Measurements from ENCODE around the gene BCKDHB.
"Not testable (repeated sequence)": the region's sequence is repeated elsewhere in the genome, so short reads cannot be mapped to it uniquely, and the experiment has no call there.

BCKDHB gene

DNA sequence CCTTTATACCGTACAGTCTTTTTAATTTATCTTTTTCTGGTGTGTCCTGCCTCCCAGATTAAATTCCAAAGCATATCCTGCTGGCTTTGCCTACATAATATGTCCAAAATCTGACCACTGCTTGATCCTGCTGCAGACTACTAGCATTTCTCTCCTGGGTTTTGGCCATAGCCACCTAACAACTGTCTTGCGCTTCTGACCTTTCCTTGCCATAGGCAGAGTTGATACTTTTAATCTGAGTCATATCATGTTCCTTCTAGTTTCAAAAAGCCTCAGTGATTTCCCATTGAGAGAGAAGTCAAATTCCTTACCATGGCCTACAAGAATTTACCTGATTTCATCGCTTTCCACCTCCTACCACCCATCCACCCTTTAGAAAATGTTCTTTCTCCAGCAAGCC lies 104.8 kb downstream of the BCKDHB start:
- no peak for DNase-seq

DNA sequence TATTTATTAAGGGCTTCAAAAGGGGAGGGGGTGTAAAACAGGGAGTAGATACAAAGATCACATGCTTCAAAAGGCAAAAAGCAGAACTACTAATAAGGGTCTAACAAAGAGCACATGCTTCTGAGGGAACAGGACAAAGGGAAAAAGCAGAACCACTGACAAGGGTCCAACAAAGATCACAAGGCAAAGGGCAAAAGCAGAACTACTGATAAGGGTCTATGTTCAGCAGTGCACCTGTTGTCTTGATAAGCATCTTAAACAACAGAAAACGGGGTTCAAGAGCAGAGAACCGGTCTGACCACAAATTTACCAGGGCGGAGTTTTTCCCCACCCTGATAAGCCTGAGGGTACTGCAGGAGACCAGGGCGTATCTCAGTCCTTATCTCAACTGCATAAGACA lies 105.4 kb downstream of the BCKDHB start:
- DNase-seq = not testable (repeated sequence)

DNA sequence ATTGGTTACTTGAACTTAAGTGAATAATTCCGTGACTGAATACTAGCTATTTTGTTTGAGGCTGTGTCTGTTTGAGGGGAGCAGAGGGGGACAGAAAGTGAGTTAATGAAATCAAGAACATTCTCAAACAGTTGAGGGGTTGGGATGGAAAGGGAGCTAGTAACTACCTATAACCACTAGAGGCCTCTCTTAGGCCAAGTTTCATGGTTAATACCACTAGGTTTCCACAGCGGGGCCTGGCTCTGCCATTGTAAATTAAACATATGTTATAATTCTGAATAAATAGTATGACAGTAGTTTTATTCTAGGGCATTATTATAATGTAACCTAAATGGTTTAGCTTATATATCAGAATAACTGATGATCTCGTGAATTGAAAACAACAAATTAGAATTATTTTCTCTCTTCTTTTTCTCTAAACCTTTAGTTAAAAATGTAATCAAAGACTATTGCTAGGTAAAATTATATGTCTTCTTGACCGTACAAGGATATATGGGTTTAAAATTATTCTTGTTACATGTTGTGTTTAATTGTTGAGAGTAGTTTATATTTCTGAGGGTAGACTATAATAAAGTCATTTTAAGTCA lies 108.1 kb downstream of the BCKDHB start:
- peak; percentile 10 for DNase-seq

DNA sequence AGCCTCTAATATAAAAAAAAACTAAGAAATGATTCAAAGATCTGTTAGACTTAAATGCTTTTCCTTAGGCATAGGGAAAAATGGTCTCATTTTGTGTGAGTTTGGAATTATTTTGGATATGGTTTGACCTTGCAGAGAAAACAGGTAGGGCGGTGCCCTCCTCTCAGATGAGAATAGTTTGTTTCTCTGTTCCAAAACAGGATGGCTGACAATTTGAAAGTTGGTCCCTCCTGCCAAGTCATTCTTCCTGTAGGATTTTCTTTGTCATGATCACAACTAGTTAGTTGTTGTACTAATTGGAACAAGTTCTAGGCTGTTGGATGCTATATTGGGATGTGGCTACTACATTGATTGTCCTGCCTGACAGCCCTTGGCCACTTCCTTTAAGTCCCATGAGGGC lies 108.6 kb downstream of the BCKDHB start:
- DNase-seq = no peak

DNA sequence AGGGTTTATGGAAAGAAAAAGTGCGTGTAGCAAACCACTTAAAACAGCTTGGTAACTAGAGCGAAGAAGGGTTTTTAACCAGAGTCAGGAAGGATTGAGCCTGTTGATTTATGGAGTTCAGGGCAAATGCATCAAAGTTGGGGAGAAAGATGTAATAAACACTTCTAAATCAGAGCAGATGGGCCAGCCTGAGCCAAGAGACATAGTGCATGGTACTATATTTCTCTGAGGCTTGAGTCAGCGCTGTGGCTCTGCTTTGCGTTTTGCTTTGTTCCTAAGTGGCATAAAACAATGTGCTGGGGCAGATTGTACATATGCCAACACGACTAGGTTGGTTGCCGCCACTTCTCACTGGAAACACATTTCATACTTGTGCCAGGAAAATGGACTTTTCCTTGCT lies 111.3 kb downstream of the BCKDHB start:
- DNase-seq = no peak

DNA sequence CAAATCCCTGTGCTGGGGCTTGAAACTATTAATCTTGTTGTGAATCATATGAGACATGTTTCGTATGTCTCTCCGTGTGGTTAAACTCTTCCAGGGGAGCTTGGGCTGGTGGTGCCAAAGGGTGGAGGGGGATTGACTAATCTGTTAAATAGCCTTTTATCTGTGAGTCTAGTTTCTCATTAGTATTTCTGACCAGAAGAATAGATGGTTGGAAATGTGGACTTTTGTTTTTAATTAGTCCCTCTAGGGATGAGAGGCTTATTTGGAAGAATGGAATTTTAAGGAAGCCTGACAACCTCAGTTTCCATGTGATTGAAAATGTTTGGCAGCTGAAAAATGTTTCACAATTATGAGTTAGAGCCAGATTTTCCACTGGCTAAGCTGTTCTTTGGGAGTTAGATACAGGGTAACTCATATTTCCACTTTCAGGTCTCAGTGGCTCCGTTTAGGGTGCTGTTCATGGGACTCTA lies 117.3 kb downstream of the BCKDHB start:
- DNase-seq = no peak

DNA sequence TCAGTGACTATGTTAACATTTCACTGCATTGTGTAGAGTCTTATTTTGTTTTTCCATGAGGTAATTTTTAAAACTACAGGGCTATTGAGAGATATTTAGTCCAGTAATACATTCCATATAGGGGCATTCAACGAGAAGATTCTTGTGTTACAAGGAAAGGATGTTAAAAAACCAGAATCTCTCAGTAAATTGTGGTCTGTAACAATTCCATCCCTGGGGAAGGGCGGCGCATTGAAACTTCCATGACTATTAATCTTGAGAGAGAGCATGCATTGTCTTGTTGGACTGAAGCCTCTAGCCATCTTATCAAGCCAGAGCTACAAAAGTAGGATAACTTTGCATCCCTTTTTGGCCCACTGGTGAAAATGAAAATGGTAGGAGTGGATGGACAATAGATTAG lies 119.7 kb downstream of the BCKDHB start:
- DNase-seq = no peak

DNA sequence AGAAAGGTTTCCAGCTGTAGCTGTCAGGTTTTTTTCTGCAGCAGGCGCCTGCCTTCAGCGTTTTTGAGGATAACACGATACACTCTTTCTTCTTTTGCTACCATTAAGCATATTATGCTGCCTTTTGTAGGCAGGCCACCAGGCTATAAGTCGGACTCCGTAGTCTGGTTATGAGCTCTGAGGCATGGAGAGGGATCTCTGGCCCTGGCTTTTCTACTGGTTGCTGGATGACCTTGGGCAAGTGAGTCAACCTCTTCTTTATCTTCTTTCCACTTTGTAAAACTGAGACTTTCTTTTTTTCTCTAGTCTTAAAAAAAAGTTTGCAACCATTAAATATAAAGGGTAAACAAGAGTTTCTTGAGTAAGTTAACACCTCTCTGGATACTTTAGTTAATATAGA lies 120.2 kb downstream of the BCKDHB start:
- no peak for DNase-seq

DNA sequence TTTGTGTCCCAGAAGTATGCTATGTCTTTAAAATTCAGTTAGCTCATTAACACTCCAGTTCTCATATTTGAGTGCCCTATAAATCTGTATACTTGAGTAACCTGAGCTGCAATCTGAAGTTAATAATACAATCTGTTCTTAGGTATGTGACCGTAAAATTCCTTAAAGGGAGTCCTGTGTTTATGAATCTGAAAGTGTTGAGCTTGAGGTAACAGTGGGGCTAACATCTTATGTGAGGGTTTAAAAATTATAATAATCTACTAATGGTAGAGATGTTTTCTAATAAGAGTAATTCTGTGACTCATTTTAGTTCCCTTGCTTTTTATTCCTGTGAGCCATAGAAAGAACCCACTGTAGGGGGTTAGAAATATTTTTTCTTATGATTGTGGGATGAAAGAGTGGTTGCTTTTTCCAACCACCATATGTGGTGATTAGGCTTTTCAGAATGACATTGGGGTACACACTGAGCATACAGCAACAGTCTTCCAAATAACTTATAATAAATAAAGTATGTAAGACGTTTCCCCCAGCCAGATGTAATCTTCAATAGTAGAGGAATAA lies 121.2 kb downstream of the BCKDHB start:
- DNase-seq = no peak

DNA sequence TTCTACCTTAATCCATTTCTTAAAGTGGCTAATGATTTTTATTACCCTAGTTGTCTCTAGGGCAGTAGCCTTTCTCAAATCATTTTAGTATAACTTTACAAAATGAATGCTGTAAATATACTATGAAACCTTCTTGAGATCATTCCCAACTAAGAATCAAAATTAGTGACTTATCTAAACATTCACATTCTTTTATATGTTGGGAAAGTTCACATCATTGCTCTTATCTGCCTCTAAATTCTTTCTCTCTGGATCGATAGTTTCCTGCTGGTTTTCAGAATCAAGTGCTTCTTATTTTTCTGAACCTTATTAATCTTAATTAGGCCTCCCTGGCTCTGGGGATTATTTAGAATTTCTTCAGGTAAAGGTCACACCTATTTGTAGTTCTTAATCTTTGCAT lies 126.8 kb downstream of the BCKDHB start:
- no peak for DNase-seq

DNA sequence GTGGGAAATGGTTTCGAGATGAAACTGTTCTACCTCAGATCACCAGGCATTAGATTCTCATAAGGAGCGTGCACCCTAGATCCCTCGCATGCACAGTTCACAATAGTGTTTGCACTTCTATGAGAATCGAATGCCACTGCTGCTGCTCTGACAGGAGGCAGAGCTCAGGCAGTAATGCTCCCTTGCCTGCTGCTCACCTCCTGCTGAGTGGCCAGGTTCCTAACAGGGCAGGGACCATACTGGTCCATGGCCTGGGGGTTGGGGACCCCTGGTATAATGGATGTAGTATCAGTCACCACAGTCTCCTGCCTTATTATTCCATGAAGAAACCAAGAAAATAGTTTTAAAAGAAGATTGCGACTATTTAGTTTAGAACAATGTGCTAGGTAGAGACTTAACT lies 127.5 kb downstream of the BCKDHB start:
- DNase-seq = no peak

DNA sequence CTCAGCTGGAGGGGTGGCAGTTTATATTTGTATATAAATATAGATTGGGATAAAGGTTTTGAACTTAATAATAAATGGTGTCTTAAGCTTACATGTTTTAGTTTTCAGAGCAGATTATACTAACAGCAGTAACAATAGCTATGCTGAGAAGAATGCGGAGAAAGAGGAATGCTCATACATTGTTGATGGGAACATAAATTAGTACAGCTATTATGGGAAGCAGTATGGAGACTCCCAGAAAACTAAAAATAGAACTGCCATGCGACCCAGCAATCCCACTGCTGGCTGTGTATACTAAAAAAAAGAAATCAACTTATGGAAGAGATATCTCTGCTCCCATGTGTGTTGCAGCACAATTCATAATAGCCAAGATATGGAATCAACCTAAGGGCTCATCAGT lies 127.9 kb downstream of the BCKDHB start:
- no peak for DNase-seq

DNA sequence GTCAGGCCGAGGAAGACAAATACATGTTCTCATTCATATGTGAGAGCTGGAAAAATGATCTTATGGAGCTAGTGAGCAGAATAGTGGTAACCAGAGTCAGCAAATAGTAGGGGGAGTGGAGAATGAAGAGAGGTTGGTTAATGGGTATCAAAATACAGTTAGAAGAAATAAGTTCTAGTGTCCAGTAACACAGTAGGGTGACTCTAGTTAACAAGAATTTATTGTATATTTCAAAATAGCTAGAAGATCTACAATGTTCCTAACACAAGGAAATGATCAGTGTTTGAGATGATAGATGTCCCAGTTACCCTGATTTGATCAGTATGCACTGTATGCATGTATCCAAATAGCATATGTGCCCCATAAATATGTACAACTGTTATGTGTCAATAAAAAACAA lies 128.4 kb downstream of the BCKDHB start:
- DNase-seq = no peak

DNA sequence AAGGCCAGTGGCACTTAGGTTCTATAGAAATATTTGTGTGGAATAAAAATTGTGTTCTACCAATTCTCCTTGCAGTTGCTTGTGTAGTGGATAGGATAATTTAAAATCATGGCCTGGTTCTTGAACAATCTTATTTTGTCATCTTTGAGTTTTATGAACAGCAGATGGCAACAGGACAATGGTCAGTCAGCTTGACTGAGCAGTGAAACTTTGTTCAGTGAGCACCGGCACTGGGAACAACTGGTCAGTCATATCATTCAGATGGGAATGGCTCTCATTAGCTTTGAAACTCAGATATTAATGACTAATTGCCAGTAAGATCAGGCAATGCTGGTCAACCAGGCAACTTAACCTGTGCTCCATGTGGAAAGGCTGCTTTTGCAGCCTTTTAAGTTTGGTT lies 129.2 kb downstream of the BCKDHB start:
- DNase-seq = no peak

DNA sequence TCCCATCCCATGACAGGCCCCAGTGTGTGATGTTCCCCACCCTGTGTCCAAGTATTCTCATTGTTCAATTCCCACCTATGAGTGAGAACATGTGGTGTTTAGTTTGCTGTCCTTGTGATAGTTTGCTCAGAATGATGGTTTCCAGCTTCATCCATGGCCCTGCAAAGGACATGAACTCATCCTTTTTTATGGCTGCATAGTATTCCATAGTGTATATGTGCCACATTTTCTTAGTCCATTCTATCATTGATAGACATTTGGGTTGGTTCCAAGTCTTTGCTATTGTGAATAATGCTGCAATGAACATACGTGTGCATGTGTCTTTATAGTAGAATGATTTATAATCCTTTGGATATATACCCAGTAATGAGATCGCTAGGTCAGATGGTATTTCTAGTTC lies 132.3 kb downstream of the BCKDHB start:
- not testable (repeated sequence) for DNase-seq

DNA sequence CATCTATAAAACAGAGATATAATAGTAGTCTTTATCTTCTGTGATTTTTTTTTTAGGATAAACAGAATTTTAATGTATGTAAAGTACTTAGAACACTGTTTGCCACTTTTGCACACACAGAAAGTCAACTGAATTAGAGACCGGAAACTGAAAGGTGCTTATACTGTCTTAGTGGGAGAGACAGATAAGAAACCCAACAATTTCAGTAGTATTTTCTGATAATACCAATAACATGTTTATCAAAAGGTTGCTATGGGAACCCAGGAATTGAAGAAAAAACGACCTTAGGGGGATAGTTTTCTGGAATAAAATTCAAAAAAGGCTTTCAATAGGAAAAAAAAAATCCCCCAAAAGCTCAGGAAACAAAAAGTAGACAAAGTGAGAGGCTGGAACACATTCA lies 138.6 kb downstream of the BCKDHB start:
- DNase-seq = no peak

DNA sequence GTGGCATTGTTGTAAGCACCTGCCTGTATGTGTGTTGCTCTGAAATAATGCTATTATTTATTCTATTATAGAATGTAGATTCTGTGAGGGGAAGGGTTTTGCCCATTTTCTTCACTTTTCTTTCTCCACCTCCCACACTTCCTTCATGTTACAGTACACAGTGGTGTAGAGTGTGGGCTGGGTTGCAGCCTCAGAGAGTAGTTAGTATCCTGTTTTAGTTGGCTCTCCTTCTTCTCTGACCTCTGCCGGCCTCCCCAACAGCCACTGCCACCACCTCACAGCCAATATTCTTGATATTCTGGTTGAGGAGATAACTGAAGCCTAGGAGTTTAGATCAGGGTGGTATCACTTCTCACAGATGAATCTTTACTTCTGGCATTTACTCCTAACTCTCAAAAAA lies 143.4 kb downstream of the BCKDHB start:
- DNase-seq = no peak

DNA sequence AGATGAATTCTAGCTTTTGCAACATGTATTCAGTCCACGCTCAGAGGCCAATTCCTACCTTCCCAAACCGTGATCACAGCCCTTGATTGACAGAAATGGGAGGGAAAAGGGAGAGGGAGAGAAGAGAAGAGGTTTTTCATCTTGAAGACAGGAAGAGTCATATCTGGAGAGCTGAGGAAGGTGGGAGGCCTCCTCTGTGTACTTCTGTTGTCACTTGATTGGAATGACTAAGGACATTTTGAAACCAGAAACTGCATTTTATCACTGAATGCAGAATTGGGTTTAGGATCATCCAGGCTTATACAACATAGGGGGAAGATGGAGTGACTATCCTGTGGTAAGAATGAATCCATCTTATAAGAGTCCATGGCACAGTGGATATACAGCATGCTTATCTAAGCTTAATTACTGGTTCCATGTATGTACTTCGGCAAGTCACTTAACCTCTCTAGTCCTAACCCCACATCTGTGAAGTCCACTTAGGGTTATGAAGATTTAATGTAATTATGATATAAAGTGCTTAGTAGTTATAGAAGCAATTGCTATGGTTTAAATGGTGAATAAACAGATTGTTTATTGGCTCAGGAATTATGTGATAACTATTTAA lies 144.0 kb downstream of the BCKDHB start:
- DNase-seq = no peak

DNA sequence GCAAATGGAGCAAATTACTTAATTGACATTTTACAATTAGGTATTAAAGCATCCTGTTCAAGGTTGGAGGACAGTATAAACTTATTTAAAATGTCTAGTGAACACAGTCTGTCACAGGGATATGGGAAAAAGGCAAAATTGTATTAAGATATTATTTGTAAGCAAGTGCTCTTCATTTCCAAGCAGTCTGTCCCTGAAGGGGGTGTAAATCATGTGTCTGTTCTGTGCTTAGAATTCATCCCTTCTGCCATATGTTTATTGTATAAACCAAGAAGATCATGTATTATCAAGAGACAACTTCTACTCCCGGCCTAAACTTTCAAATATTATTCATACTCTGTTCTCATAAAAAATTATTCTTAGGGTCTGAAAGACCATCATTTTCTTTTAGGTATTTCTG lies 144.8 kb downstream of the BCKDHB start:
- DNase-seq = no peak

DNA sequence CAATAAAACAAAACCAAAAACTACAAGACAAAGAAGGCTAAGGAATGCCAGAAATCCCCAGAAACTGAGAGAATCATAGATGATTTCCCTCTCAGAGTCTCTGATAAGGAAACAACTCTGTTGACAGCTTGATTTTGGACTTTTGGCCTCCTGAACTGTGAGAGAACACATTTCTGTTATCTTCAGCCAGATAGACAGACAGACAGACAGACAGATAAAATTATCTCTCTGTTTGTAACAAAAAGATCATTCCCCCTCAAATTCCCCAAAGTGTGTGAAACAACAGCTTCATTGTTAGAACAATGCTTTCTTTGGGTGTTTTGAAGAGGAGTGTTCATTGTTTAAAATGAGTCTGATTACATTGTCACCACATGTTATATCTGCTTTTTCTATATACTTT lies 148.2 kb downstream of the BCKDHB start:
- no peak for DNase-seq

DNA sequence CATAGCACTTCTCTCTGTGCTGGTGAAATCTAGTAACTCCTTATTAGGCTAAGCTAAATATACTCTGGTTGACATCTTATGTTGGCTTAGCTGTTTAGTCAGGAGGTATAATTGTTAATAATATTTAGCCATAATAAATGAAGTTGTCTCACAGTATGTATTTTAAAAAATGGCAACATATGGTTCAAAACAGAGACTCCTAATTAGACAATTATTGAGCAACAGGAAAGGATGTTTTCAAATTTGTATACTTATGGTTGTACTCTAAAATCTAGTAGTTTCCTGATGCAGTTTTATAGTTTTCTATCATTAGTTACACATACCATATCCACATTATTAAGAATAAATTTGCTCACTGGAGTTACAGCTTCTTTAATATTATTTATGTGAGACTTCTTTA lies 150.2 kb downstream of the BCKDHB start:
- no peak for DNase-seq

DNA sequence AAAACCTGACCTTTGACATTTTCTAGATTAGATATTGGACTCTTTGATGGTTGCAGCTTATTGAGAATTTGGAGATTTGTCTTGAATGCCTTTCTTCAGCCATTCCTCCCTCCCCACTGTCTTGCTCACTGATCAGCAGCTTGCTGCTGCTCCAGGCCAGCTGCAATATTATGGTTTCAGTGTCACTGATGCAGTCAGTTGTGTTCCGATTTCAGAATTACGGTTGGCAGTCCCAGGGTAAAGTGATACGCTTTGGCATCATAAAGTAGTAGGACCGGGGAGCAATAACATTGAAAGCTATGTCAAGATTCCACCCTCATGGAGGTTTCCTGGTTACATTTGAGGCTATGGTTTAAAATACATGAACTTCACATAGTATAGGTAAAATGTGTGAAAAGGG lies 152.6 kb downstream of the BCKDHB start:
- no peak for DNase-seq

DNA sequence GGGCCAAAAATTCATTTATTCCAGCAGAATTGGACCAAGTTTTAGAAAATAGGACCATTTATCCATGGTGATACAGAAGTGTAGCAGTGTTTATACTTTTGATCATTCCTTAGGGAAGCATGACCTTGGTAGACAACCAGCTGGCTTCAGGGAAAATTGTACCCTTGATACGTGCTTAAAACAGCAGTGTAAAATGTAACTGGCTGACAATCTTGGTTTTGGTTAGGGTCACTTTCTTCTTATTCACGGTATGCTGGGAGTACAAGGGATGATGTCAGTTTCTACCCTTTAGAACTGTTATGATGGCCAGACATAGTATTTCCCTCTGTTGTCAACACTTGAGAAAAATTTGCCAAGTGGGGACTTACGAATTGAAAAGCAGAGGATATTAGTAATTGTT lies 157.1 kb downstream of the BCKDHB start:
- DNase-seq = no peak

DNA sequence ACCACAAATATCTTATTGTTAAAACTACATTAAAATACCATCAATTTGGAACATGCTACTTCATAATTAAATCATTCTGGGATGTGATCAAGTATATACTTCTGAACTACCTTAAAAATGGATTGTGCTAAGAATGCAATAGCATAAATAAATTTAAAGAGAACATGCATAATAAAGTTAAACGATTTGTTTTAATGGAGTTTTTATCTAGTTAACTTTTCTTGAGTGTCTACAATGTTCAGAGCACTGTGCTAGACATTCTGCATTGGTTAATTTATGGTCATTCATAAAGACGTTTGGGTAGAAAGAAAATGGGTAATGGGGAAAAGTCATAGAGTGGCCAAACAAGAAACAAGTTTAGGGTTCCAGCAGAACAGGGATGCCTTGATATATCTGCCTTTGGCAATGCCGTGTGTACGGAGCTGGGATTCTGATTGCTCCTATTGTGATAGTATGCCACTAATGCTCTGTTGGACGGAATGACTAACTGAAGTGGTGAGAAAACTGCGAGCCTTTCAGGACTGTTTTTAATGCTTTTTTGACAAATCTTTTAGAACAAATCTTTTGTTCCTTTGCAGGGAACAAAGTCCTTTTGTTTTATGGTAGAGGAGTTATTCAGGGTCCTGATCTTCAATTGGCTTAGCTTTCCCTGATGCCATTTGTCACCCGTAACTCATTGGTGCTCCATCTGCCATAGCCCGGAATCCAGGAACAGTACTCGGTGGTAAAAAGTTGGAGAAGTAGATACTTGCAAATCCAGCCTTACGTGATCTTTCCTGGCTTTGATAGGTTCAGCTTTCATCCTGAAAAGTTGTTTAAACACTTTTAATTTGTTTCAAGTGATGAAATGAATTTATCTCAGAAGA lies 162.6 kb downstream of the BCKDHB start:
- no peak for DNase-seq
